Upper lobe of left lung (tissue), 6 donors: ENCODE results near the gene GAS2L2. TPM values are rescaled to one million over a fixed set of nuclear protein-coding genes. Genes with fewer than 3 reads are reported as not detected.
A peak's percentile ranks its signal among the peaks of the same experiment; 100 is the strongest.

Experiments
- ATAC-seq, 2 donors: fragments of 200-7000 bp; cut with Tn5 transposase; one replicate each; pipeline ENCODE4 v1.9.1; 2022; ENCODE audit warnings: mild to moderate bottlenecking in 2 of 2, moderate library complexity in 2 of 2; ENCODE audit not compliant: low FRiP score in 2 of 2
- DNase-seq, 2 donors: peaks; one replicate each; pipeline ENCODE4 v3.0.0-alpha.2; 2019 to 2020
- H3K27ac ChIP-seq, 4 donors: fragments of 200-600 bp; sonication (generic); one replicate each; pipeline ENCODE4 v1.5.1; 2016 to 2019
- H3K27me3 ChIP-seq, 4 donors: fragments of 200-600 bp; sonication (generic); one replicate each; pipeline ENCODE4 v1.5.1; 2017 to 2019
- H3K36me3 ChIP-seq, 4 donors: fragments of 200-600 bp; sonication (generic); one replicate each; pipeline ENCODE4 v1.5.1; 2016 to 2019
- H3K4me1 ChIP-seq, 4 donors: fragments of 200-600 bp; sonication (generic); one replicate each; pipeline ENCODE4 v1.5.1; 2018 to 2019
- H3K4me3 ChIP-seq, 4 donors: fragments of 200-600 bp; sonication (generic); one replicate each; pipeline ENCODE4 v1.5.1; 2017 to 2019; ENCODE audit warnings: mild to moderate bottlenecking in 2 of 4, moderate library complexity in 1 of 4
- H3K9me3 ChIP-seq, 4 donors: fragments of 200-600 bp; sonication (generic); one replicate each; pipeline ENCODE4 v1.5.1; 2018 to 2019
- EP300 ChIP-seq, 4 donors: sonication (generic); formaldehyde crosslinking; IDR thresholded peaks; one replicate each; pipeline ENCODE4 v1.5.1; 2017; ENCODE audit warnings: antibody characterized with exemption in 4 of 4, control low read depth in 2 of 4
- POLR2A ChIP-seq, 4 donors: fragments of 450-650 bp; IDR thresholded peaks; one replicate each; pipeline ENCODE4 v1.5.1; 2016 to 2017; ENCODE audit warnings: antibody characterized with exemption in 4 of 4, mild to moderate bottlenecking in 2 of 4
- POLR2AphosphoS5 ChIP-seq, 2 donors: sonication (generic); formaldehyde crosslinking; IDR thresholded peaks; one replicate each; pipeline ENCODE4 v1.5.1; 2017; ENCODE audit warnings: antibody characterized with exemption in 2 of 2
- WGBS, 2 donors: methylation state at CpG; one replicate each; pipeline ENCODE4 v1.1.5; 2017 to 2018; 5-methylcytosine and 5-hydroxymethylcytosine counted together
- total RNA-seq, 6 donors: library from RNA; depleted of rRNA in 4 of 6; stranded (reverse); fragments of >200 nt in 4 of 6; gene quantifications; one replicate each; pipeline versions ENCODE4 v1.1.0 to v1.2.1, GENCODE V29; 2016 to 2021
- TF ChIP-seq, protein P1 (sequence below), 6 experiments: fragments of 450-650 bp in 4 of 6; fragments of 200-600 bp in 2 of 6; sonication (generic) in 2 of 6; IDR thresholded peaks; one replicate each; pipeline ENCODE4 v1.5.1; 2016 to 2019; ENCODE audit warnings: antibody characterized with exemption in 6 of 6
- donor health status: DM: no; HTN: no; CAD: no; lungs with moderate emphysema.
- donor health status: DM: no; HTN: yes; CAD: no; lungs with severe emphysema.

GAS2L2 gene
- total RNA-seq, 6 donors from 2014 or later: 0.37 to 7.4 (median 3.3) TPM

DNA sequence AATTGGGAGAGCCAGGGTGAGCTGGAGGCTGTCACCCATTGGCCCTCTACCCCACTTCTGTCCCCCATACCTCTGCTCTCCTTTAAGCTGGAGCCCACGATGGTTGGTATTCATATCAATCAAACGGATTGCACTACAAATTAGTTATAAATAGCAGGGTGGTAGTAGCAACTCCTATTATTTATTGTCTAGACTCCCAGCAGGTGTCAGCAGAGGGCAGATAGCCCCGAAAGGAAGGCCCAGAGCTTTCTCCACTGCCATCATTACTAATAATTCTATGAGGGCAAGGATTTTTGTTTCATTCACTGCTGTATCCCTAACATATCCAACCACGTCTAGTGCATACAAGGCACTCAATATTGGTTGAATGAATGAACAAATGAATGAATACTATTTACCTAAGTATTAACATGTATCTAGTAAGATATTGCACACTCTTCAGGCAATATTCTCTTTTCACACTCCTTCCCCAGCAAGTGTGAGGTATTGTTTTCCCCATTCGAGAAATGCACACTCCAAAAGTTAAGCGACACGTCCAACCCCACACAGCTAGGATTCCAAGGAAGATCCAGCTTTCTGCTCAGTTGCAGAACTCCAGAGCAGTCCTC lies 14.0 kb upstream of the GAS2L2 start:
- ATAC-seq (no peak), DNase-seq (no peak)
- WGBS, 2 donors: 41 to 48% methylated on average over 7 of the region's 7 CpGs
- Histone ChIP-seq H3K36me3 (no peaks in the 10 kb centered on the region), H3K4me3 (no peak overlapping the region), H3K4me1 (peaks cover 9 to 18% (median 13%) of the 10 kb centered on the region in 4 donors), H3K27me3 (no peaks in the 10 kb centered on the region), H3K27ac (no peak overlapping the region), H3K9me3 (no peaks in the 10 kb centered on the region)
- TF ChIP-seq, protein P1, sequence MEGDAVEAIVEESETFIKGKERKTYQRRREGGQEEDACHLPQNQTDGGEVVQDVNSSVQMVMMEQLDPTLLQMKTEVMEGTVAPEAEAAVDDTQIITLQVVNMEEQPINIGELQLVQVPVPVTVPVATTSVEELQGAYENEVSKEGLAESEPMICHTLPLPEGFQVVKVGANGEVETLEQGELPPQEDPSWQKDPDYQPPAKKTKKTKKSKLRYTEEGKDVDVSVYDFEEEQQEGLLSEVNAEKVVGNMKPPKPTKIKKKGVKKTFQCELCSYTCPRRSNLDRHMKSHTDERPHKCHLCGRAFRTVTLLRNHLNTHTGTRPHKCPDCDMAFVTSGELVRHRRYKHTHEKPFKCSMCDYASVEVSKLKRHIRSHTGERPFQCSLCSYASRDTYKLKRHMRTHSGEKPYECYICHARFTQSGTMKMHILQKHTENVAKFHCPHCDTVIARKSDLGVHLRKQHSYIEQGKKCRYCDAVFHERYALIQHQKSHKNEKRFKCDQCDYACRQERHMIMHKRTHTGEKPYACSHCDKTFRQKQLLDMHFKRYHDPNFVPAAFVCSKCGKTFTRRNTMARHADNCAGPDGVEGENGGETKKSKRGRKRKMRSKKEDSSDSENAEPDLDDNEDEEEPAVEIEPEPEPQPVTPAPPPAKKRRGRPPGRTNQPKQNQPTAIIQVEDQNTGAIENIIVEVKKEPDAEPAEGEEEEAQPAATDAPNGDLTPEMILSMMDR (IDR thresholded peaks at IDR 0.05): peak in 5 of 6 experiments; percentile 36 to 65 (median 59)
- TF ChIP-seq POLR2AphosphoS5 (IDR thresholded peaks at IDR 0.05) (no peak), EP300 (IDR thresholded peaks at IDR 0.05) (no peak)

GRCh38 chr17:35766489-35766877 lies 13.4 kb upstream of the GAS2L2 start:
- whole genome bisulfite sequencing, 2 donors: 96 to 98% methylated on average over 18 to 22 of the region's 24 CpGs

DNA sequence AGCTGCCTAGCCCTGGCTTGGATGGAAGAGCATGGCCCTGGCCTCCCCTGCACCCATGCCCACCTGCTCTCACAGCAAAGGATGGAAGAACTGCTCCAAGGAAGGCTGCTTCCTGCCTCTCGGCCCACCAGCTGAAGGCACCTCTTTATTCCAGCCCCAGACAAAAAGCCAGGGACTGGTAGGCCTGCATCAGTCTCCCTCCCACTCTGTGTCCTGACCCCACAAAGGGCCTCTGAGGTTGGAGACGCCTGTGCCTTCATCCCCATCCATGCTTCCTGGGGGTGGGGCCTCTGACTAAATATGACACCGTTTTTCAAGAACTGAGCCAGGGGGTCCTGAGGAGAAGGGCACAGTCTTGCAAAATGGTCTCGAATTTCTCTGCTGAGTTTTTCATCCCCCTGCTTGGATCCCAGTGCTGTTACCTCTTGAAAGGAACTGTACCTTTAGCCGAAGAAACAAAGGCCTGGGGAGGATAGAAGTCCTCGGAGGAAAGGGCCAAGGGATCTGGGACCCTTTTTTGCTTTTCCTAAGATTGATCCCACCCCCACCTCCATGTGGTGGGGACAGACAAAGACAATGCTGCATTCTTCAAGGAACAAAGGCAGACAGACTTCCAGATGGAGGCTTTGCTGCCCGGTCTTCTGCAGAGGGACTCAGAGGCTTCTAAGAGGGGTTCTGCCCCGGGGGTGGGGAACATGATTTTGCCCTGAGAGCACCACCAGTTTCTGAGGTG lies 12.9 kb upstream of the GAS2L2 start:
- 80 to 83% methylated on average over 7 to 8 of the region's 8 CpGs for WGBS, 2 donors
- H3K4me3 ChIP-seq: no peak overlapping the region
- H3K27ac ChIP-seq: no peak overlapping the region
- no peak for ATAC-seq
- no peaks in the 10 kb centered on the region for H3K36me3 ChIP-seq
- H3K9me3 ChIP-seq: no peaks in the 10 kb centered on the region
- DNase-seq: no peak
- no peaks in the 10 kb centered on the region for H3K27me3 ChIP-seq
- TF ChIP-seq POLR2A (IDR thresholded peaks at IDR 0.05) (no peak), POLR2AphosphoS5 (IDR thresholded peaks at IDR 0.05) (no peak), EP300 (IDR thresholded peaks at IDR 0.05) (no peak)
- TF ChIP-seq, protein P1 (IDR thresholded peaks at IDR 0.05): no peak
- peaks cover 9 to 18% (median 13%) of the 10 kb centered on the region in 4 donors for H3K4me1 ChIP-seq

More at GRCh38 chr17:35766489-35766877, 13.4 kb upstream of the GAS2L2 start:
- ATAC-seq (no peak), DNase-seq (peak in 1 of 2 donors; percentile 83)
- no peaks in the 10 kb centered on the region for H3K27me3 ChIP-seq
- no peaks in the 10 kb centered on the region for H3K36me3 ChIP-seq
- TF ChIP-seq, protein P1 (IDR thresholded peaks at IDR 0.05): no peak
- TF ChIP-seq POLR2A (IDR thresholded peaks at IDR 0.05): no peak
- no peak for TF ChIP-seq EP300 (IDR thresholded peaks at IDR 0.05)
- TF ChIP-seq POLR2AphosphoS5 (IDR thresholded peaks at IDR 0.05): no peak
- H3K4me1 ChIP-seq: peaks cover 9 to 18% (median 13%) of the 10 kb centered on the region in 4 donors
- H3K9me3 ChIP-seq: no peaks in the 10 kb centered on the region
- no peak overlapping the region for H3K4me3 ChIP-seq
- no peak overlapping the region for H3K27ac ChIP-seq

GRCh38 chr17:35765086-35765710 lies 12.2 kb upstream of the GAS2L2 start:
- WGBS, 2 donors: 81% methylated on average over 7 to 11 of the region's 11 CpGs
- no peak overlapping the region for H3K27ac ChIP-seq
- H3K36me3 ChIP-seq: no peaks in the 10 kb centered on the region
- TF ChIP-seq POLR2AphosphoS5 (IDR thresholded peaks at IDR 0.05) (no peak), POLR2A (IDR thresholded peaks at IDR 0.05) (no peak), EP300 (IDR thresholded peaks at IDR 0.05) (no peak)
- TF ChIP-seq, protein P1 (IDR thresholded peaks at IDR 0.05): no peak
- H3K4me1 ChIP-seq: peaks cover 9 to 18% (median 13%) of the 10 kb centered on the region in 4 donors
- no peaks in the 10 kb centered on the region for H3K9me3 ChIP-seq
- no peak for ATAC-seq
- no peak for DNase-seq
- no peak overlapping the region for H3K4me3 ChIP-seq
- no peaks in the 10 kb centered on the region for H3K27me3 ChIP-seq
